ENCODE results near the gene RELCH. TPM values are rescaled to one million over a fixed set of nuclear protein-coding genes. Genes with fewer than 3 reads are reported as not detected.

Gene RELCH
- total RNA-seq, 1 experiment from 2014 or later, result 21.6 TPM

- ATAC-seq (no peak), DNase-seq (no peak)
- intact Hi-C loops (cut with micrococcal nuclease), result no loop called here
- Histone ChIP-seq H3K79me2 (ENCODE audit: low read length) (peaks cover 58% of the 10 kb centered on the region), H3K36me3 (ENCODE audit: low read depth, low read length) (peaks cover 9% of the 10 kb centered on the region; the same call in 1 of the 2 replicates), H2AFZ (ENCODE audit: low read length) (no peak overlapping the region), H3K9me2 (replicated peaks; ENCODE audit: low read length) (no peaks in the 10 kb centered on the region), H3K4me1 (ENCODE audit: insufficient read depth, low read length) (no peaks in the 10 kb centered on the region), H3K9me3 (ENCODE audit: low read length) (no peaks in the 10 kb centered on the region), H3F3A (ENCODE audit: low read length, unreplicated experiment) (no peaks in the 10 kb centered on the region), H3K9ac (ENCODE audit: low read length) (no peak overlapping the region), H3K4me2 (ENCODE audit: low read length) (no peak overlapping the region), H4K20me1 (ENCODE audit: low read length) (no peaks in the 10 kb centered on the region), H3K27ac (ENCODE audit: low read length) (no peak overlapping the region), H3K27me3 (ENCODE audit: low read length) (no peaks in the 10 kb centered on the region), H3K4me3 (ENCODE audit: low read length) (no peak overlapping the region)
- POLR2A ChIA-PET (ENCODE audit: unreplicated experiment), result no interaction called here
- CTCF ChIA-PET, result no interaction called here
- no TSS peak for BruUV-seq (replicated peaks)
- TF ChIP-seq EZH2 (IDR thresholded peaks at IDR 0.05; ENCODE audit: low read length, unreplicated experiment) (no peak), EZH2phosphoT487 (IDR thresholded peaks at IDR 0.05; ENCODE audit: borderline replicate concordance, low read length) (no peak), CTCF (conservative IDR thresholded peaks at IDR 0.05; ENCODE audit: low read depth, low read length) (no peak)
Observed at GRCh38 chr18:62210138-62210537, 23.1 kb downstream of the RELCH start.

GRCh38 chr18:62211325-62211828 is 24.3 kb downstream of the RELCH start:
- H3K9me2 ChIP-seq (replicated peaks; ENCODE audit: low read length), result no peaks in the 10 kb centered on the region
- H4K20me1 ChIP-seq (ENCODE audit: low read length), result no peaks in the 10 kb centered on the region
- no peak overlapping the region for H3K27ac ChIP-seq (ENCODE audit: low read length)
- ChIA-PET CTCF (no interaction called here), POLR2A (ENCODE audit: unreplicated experiment) (no interaction called here)
- no peaks in the 10 kb centered on the region for H3K4me1 ChIP-seq (ENCODE audit: insufficient read depth, low read length)
- BruUV-seq (replicated peaks), result no TSS peak
- TF ChIP-seq EZH2 (IDR thresholded peaks at IDR 0.05; ENCODE audit: low read length, unreplicated experiment), result no peak
- TF ChIP-seq CTCF (conservative IDR thresholded peaks at IDR 0.05; ENCODE audit: low read depth, low read length), result no peak
- no peak for TF ChIP-seq EZH2phosphoT487 (IDR thresholded peaks at IDR 0.05; ENCODE audit: borderline replicate concordance, low read length)
- no peak overlapping the region for H3K4me3 ChIP-seq (ENCODE audit: low read length)
- intact Hi-C loops (cut with micrococcal nuclease), result no loop called here
- no peak overlapping the region for H3K9ac ChIP-seq (ENCODE audit: low read length)
- H3K27me3 ChIP-seq (ENCODE audit: low read length), result no peaks in the 10 kb centered on the region
- no peak for DNase-seq
- H3K79me2 ChIP-seq (ENCODE audit: low read length), result peaks cover 46% of the 10 kb centered on the region
- H3F3A ChIP-seq (ENCODE audit: low read length, unreplicated experiment), result no peaks in the 10 kb centered on the region
- H3K36me3 ChIP-seq (ENCODE audit: low read depth, low read length), result peaks cover 9% of the 10 kb centered on the region; the same call in 1 of the 2 replicates
- H2AFZ ChIP-seq (ENCODE audit: low read length), result no peak overlapping the region
- ATAC-seq, result no peak
- H3K4me2 ChIP-seq (ENCODE audit: low read length), result no peak overlapping the region
- no peaks in the 10 kb centered on the region for H3K9me3 ChIP-seq (ENCODE audit: low read length)

- ATAC-seq, result no peak
Observed at GRCh38 chr18:62214790-62215189, 27.7 kb downstream of the RELCH start.

More at GRCh38 chr18:62214790-62215189, 27.7 kb downstream of the RELCH start:
- CTCF ChIA-PET, result no interaction called here
- TF ChIP-seq EZH2phosphoT487 (IDR thresholded peaks at IDR 0.05; ENCODE audit: borderline replicate concordance, low read length), result no peak
- TF ChIP-seq EZH2 (IDR thresholded peaks at IDR 0.05; ENCODE audit: low read length, unreplicated experiment), result no peak
- no peak for TF ChIP-seq CTCF (conservative IDR thresholded peaks at IDR 0.05; ENCODE audit: low read depth, low read length)
- Histone ChIP-seq H3K79me2 (ENCODE audit: low read length) (peaks cover 14% of the 10 kb centered on the region), H3K27ac (ENCODE audit: low read length) (no peak overlapping the region), H3K36me3 (ENCODE audit: low read depth, low read length) (peaks cover 9% of the 10 kb centered on the region; the same call in 1 of the 2 replicates), H3K4me2 (ENCODE audit: low read length) (no peak overlapping the region), H3K4me3 (ENCODE audit: low read length) (no peak overlapping the region), H3K9ac (ENCODE audit: low read length) (no peak overlapping the region), H2AFZ (ENCODE audit: low read length) (no peak overlapping the region), H3K9me3 (ENCODE audit: low read length) (no peaks in the 10 kb centered on the region), H3F3A (ENCODE audit: low read length, unreplicated experiment) (no peaks in the 10 kb centered on the region), H3K9me2 (replicated peaks; ENCODE audit: low read length) (no peaks in the 10 kb centered on the region), H3K4me1 (ENCODE audit: insufficient read depth, low read length) (no peaks in the 10 kb centered on the region), H4K20me1 (ENCODE audit: low read length) (no peaks in the 10 kb centered on the region), H3K27me3 (ENCODE audit: low read length) (no peaks in the 10 kb centered on the region)
- BruUV-seq (replicated peaks), result no TSS peak
- no peak for DNase-seq
- POLR2A ChIA-PET (ENCODE audit: unreplicated experiment), result no interaction called here
- intact Hi-C loops (cut with micrococcal nuclease), result no loop called here

All from PC-3 (cell line).